NK-92 treated with Interleukin-12 subunit alpha and Interleukin-12 subunit beta, amount 100 ng/mL, for 24 hours (cell line): Measurements from ENCODE around the gene CD248.

Source experiments
- DNase-seq: peaks from one replicate; lab custom pipeline; 2025; lab: John Stamatoyannopoulos, UW

Gene CD248

GRCh38 chr11:66275984-66276612 is 40.7 kb downstream of the CD248 start:
- DNase-seq, result no peak

GRCh38 chr11:66275396-66275795 is 41.4 kb downstream of the CD248 start:
- DNase-seq, result no peak

GRCh38 chr11:66274219-66274618 is 42.6 kb downstream of the CD248 start:
- no peak for DNase-seq

- DNase-seq, result peak; percentile 78
Observed at GRCh38 chr11:66272596-66272995, 44.2 kb downstream of the CD248 start.

GRCh38 chr11:66271816-66272215 is 45.0 kb downstream of the CD248 start:
- DNase-seq, result no peak

DNA sequence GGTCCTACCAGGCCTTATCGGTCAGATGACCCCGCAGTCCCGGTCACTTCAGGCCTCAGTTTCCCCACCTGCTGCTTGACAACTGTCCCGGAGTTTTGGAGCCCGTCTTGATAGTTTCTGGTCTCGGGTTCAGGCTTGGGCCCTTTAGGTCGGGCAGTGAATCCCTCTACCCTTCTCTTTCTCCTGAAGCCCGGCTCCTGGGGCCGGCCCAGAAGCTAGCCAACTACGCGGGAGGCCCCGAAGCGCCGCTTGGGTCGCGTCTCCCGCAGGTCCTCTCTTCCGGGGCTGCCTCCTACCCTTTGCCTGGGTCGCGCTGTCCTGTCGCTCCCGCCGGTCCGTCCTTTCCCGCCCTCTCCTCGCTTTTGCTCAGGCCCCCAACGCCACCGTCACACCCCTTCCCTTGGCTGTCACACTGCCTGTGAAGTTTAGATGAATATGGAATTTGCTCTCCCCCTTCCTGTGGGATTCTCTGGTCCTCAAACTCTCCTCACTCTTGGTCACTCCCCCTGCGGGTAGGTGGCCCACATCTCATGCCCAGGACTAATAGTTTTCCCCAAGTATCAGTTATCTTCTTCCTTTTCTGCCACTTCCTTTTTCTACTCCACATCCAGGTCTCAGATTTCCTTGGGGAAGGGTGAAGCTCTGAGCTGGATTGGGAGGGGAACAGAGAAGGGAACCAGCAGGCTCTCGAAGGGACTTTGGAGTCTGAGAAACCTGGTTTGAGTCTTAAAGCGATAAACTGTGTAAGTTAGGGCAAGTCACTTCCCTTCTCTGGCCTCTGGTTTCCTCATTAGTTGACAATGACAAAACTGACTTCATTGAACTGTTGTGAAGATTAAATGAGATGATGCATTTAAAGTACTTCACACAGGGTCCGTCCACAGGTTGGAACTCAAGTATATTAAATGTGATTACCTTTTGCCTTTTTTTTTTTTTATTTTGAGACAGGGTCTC is 47.6 kb downstream of the CD248 start:
- no peak for DNase-seq

DNA sequence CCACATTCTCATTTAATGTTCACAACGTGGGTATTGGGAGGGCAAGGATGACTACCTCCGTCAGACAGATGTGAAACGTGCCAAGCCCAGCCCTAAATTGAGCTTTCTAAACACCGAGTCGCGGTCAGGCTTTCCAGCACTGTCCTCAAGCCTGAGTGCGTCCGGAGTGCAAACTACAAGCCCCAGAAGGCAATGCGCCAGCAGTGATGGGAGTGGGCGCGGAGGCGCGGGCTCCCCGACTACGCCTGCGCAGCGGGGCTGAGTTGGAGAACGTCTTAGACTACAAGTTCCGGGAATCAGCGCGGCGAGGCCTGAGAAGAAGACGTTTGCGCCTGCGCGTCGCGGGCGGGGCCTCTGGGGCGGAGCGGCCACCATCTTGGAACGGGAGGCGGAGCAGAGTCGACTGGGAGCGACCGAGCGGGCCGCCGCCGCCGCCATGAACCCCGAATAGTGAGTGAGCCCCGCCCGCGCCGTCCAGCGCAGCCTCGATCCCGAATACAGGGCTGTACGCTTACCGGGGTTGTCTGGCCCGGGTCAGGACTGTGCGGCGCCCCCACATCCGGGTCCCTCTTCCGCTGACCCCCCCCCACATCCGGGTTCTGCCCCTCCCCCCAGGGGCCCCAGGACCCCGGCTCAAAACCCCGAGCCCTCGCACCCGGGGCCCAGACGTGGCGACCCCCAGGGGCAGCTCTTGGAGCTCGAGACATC is 48.4 kb downstream of the CD248 start, which contains the start of gene RAB1B:
Gene RAB1B (plus strand): TSS at position 396 of the 708 bp plus-strand sequence. CDS start 41 bp downstream, at position 437.
- peak; percentile 99 for DNase-seq

- no peak for DNase-seq
Observed at GRCh38 chr11:66267379-66268243, 49.2 kb downstream of the CD248 start.

- no peak for DNase-seq
Observed at GRCh38 chr11:66267039-66267378, 49.8 kb downstream of the CD248 start.

- no peak for DNase-seq
Observed at GRCh38 chr11:66266378-66267038, 50.3 kb downstream of the CD248 start.

DNA sequence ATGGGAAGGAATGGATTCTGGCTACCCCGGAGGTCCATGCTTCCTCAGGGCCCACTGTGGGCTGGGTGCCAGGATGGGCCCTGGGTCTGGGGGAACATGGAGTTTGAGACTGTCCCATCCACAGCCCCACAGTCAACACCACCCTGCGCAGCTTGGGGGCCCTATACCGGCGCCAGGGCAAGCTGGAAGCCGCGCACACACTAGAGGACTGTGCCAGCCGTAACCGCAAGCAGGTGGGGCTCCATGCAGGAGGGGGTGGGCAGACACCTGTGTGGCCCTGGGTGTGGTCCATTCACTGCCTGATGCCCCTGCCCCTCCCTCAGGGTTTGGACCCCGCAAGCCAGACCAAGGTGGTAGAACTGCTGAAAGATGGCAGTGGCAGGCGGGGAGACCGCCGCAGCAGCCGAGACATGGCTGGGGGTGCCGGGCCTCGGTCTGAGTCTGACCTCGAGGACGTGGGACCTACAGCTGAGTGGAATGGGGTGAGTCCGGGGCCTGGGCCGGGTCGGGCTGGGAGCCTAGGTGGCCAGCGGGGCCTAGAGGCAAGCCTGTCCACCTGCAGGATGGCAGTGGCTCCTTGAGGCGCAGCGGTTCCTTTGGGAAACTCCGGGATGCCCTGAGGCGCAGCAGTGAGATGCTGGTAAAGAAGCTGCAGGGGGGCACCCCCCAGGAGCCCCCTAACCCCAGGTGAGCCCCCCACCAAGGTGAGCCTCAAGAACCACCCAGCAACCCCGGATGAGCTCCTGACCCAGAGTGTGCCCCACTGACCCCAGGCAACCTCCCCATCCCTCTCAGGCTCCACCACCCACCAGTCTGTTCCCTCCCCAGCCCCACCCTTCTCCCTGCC is 51.1 kb downstream of the CD248 start:
- DNase-seq, result no peak

- DNase-seq, result no peak
Observed at GRCh38 chr11:66264914-66265313, 51.9 kb downstream of the CD248 start.
